ENCODE results near the gene ST3GAL5. TPM values are rescaled to one million over a fixed set of nuclear protein-coding genes. Genes with fewer than 3 reads are reported as not detected.
"Not testable (repeated sequence)": the region's sequence is repeated elsewhere in the genome, so short reads cannot be mapped to it uniquely, and the experiment has no call there.

The ST3GAL5 gene
- total RNA-seq, 1 experiment from 2014 or later: 2.4 TPM

DNA sequence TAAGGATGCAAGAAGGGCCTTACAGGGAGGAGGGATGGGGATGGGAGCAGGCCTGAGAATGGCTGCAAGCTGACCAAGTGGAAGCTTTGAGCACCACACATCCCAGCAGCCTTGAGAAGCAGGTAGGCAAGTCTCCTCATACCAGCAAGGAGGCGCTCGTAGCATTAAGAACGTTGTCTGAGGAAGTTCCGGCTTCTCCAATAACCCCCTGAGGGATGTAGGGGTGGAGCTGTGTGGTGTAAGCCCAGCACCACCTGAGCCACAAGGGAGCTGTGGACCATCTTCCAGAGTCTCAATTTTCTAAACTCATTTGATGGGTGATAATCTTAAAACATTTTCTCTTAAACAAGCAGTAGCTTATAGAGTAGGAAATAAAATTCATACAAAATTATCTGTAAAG lies 50.6 kb downstream of the ST3GAL5 start:
- DNase-seq (ENCODE audit: low spot score): peak; percentile 38

DNA sequence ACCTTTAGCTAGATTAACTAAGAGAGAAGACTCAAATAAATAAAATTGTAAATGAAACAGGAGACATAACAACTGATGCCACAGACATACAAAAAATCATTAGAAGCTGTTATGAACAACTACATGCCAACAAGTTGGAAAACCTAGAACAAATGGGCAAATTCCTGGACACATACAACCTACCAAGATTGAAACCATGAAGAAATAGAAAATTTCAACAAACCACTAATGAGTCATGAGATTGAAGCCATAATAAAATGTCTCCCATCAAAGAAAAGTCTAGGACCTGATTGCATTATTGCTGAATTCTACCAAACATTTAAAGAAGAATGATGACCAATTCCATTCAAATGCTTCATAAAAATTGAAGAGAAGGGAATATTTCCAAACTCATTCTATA lies 54.3 kb downstream of the ST3GAL5 start:
- DNase-seq (ENCODE audit: low spot score): no peak

DNA sequence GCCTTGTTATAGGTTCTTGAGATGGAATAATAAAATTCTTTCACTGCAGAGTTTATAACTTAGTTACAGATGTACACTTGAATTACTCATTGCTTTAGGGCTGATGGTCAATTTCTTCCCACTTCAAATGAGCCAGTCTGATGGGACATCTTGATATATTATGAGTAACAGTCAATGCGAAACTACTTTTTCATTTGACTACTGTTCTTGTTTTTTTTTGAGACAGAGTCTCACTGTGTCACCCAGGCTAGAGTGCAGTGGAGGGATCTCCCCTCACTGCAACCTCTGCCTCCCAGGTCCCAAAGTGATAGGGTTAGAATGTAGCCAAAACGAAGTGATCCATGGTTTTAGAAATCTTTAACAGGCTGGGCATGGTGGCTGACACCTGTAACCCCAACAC lies 57.1 kb downstream of the ST3GAL5 start:
- DNase-seq (ENCODE audit: low spot score): no peak

DNA sequence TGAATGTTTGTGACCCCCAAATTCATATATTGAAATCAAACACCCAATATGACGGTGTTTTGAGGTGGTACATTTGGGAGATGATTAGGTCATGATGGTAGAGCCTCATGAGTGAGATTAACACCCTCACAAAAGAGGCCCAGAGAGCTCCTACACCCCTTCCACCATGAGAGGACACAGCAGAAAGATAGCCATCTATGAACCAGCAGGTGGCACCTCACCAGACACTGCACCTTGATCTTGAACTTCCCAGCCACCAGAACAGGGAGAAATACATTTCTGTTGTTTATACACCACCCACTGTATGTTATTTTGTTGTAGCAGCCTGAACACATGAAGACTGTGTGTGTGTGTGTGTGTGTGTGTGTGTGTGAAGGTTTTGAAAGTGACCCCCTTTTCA lies 58.1 kb downstream of the ST3GAL5 start:
- DNase-seq (ENCODE audit: low spot score): no peak

DNA sequence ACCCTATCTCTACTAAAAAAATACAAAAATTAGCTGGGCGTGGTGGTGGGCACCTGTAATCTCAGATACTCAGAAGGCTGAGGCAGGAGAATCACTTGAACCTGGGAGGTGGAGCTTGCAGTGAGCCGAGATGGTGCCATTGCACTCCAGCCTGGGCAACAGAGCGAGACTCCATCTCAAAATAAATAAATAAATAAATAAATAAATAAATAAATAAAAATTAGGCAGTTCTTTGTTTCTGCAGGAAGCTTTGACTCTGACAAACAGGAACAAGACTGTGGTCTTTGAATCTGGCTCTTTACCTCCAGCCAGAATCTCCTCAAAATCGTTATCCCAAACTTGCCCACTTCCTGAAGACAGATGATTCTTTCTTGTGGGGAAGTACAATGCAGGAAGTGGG lies 59.4 kb downstream of the ST3GAL5 start:
- DNase-seq (ENCODE audit: low spot score): not testable (repeated sequence)

- DNase-seq (ENCODE audit: low spot score): no peak
Observed at GRCh38 chr2:85828725-85829124, 60.1 kb downstream of the ST3GAL5 start.

DNA sequence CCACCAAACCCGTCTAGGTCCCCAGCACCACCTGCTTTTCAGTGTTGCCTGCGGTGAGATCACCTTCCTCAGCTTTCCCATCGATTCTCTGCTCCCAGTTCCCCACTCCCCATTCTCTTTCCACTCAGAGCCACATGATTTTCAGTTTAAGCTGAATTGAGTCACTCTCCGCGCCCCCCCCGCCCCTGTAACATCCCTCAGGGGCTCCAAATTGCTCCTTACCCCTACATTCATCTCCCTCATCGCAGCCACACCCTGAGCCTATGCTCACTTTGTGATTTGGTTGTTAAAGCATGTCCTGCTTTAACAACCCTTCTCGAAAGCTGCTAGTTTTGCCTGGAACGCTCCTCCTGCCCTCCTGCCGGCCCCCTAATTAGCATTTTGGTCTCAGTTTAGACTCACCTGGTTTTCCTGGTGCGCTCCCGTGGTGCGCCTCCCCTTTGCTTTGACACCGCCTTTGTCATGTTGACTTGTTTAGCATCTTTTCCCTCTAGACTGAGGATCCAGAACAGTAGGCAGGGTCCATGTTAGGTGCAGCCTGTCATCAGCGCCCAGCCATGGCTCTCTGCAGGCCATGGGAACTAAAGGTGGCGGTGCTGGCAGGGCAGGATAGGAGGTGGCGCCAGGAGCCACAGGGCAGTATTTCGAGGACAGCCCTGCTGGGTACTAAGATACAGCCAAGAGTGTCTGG lies 60.8 kb downstream of the ST3GAL5 start:
- DNase-seq (ENCODE audit: low spot score): no peak

- DNase-seq (ENCODE audit: low spot score): peak; percentile 79
Observed at GRCh38 chr2:85826990-85827878, 61.6 kb downstream of the ST3GAL5 start.

DNA sequence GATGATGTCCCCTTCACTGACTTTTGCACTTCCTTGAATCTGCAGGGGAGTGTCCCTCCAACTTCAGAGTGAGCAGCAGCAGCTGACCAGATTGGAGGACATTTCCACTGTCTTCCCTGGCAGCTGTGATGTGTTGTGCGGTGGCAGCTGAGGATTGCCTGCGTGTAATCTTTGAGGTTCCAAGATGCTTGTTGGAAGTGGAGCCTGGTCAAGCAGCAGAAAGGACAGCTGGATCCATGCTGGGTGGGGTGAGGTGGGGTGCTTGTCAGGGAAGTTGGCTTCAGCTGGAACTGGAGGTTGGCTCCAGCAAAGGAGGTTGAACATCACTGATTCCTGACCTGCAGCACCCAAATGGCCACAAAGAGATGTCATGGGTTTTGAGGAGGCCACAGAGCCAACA lies 64.8 kb downstream of the ST3GAL5 start:
- no peak for DNase-seq (ENCODE audit: low spot score)

DNA sequence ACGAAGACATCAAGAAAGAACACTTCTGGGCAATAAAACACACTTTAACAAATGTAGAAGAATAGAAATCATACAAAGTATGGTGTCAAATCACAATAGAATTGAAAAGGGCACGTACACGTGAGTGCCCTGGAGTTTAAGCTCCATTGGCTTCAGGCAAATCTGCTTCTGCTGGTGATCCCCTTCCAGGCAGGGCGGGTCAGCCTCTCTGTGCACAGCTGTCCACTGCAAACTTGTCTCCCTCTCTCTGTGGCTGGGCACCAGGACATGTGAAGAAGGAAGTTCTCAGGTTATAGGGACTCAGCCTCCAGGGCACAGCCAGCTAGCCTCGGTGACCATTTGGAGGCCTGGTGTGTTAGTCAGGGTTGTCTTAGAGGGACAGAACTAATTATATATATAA lies 66.0 kb downstream of the ST3GAL5 start:
- DNase-seq (ENCODE audit: low spot score): no peak

DNA sequence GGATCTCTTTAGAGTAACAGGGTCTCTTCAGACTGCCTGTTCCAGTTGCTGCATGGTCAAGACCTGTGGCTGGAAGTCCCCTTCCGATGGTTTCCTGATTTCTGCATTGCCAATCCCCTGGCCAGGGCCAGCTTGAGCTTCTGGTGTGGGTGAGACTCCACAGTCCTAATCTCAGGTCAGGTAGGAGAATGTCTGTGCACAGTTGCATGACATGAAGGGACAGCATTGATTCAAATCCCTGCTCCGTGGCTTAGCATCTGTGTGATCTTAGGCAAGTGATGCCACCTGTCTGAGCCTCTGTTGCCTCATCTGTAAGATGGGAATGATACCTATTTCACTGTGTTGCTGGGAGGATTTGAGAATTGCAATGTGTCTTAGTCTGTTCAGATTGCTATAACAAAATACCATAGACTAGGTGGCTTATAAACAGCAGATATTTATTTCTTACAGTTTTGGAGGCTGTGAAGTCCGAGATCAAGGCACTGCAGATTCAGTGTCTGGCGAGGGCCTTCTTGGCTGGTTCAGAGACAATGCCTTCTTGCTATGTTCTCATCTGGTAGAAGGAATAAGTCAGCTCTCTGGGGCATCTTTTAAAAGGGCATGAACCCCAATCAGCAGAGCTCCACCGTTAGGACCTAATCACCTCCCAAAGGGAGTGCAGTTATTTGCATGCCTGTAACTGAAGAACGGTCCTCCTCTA lies 68.8 kb downstream of the ST3GAL5 start:
- no peak for DNase-seq (ENCODE audit: low spot score)

DNA sequence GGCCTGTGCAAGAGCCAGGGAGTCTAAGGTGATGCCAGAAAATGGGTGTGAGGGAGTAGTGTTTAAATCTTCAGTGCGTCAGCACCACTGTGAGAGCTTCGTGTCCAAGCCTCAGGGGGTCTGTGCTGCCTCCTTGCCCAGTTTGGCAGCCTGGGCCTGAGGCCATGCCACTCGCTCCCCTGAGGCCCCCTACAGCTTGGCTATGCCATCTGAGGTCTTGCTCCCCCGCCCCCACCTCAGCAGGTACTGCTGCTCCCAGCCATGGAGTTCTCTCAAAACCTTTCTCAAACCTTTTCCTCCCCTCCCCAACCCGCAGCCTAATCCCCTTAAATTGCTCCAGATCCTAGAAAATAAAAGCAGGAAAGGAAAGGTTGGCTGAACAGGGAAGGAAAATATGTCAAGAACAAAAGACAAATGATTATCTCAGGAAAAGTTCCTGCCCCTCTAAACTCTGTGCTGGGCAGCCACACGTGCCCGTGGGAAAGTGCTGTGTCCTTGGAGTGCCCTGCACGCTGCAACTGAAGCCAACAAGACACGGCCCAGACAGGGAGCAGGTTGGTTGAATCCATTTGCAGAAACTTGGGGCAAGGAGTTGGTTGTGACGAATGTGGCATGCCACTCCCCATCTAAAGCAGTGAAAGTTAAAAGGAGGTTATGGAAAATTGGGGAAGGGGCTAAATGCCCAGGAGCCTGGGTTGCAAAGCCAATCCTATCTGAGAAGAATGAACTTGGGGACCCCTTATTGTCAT lies 73.8 kb downstream of the ST3GAL5 start:
- no peak for DNase-seq (ENCODE audit: low spot score)

- DNase-seq (ENCODE audit: low spot score): peak; percentile 93
Observed at GRCh38 chr2:85813982-85814801, 74.6 kb downstream of the ST3GAL5 start.

DNA sequence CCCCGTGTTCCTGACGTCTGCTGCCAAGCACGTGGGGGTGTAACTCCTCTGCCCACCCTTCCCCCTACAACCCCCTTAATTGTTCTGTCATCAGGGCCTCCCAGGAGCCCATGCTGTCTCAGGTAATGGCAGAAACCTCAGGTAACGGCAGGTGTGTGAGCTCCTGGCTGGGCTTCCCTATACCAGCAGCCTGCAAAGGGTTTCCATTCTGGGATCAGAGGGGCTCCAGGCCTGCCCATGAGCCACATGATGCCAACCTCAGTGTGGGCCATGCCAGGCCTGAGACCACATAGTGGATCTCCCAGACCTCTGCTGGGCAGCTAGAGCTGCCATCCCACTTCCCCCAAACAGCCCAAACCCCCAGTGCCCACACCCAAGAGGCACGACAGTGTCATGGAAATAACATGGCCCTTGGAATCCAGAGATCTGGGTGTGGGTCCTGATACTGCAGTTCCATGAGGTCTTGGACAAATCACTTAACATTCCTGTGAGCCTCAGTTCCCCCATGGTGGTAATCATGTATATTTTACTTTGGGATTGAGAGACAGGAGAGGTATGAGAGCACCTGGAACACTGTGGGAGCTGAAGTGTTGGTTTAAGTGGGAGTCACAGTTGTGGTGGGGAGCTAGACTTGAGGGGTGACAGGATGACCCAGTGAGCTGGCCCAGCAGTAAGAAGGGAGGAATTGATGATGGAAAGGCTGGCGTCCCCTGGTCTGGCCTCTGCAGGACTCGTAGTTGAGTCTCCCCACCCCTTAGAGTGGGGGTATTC lies 75.4 kb downstream of the ST3GAL5 start:
- DNase-seq (ENCODE audit: low spot score): no peak

GRCh38 chr2:85812094-85812735 lies 76.6 kb downstream of the ST3GAL5 start:
- no peak for DNase-seq (ENCODE audit: low spot score)

GRCh38 chr2:85811180-85812093 lies 77.4 kb downstream of the ST3GAL5 start:
- no peak for DNase-seq (ENCODE audit: low spot score)

DNA sequence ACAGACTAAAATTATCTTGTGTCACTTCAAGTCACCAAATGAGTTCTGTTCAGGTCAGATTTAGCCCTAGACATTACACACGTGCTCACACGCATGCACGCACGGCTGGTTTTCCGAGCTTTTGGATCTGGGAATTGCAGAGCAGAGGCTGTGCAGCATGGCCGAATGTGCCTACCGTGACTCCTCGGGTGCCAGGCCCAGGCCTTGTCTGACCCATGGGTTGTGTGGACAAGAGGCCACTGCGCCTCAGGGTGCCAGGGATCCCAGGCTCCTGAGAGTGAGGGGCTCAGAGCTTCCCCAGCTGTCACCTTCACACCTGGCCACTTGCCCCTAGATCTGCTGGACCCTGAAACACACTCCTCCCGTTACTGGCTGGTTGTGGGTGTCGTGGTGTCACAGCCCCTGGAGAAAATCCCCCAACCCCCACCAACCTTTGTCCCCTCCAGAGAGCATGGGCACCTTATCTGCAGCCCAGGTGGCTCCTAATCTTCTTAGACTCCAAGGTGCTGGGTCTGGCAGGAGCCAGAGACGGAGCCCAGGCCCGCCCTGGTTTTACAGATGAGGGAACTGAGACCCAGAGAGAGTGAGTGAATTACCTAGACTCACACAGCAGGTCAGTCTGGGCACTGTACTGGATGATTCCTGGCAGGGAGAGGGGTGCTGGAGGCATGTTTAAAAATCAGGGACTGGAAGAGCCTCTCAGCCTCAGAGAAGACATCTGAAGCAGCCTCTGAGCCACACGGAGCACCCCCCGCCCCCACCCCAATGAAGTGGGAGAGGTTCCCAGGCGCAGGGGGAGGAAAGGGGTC lies 78.2 kb downstream of the ST3GAL5 start:
- no peak for DNase-seq (ENCODE audit: low spot score)
